Left lung (tissue), 10 donors: Measurements from ENCODE around the gene HOXC5. TPM values are rescaled to one million over a fixed set of nuclear protein-coding genes. Genes with fewer than 3 reads are reported as not detected.
A peak's percentile ranks its signal among the peaks of the same experiment; 100 is the strongest.

ENCODE experiments used
- ATAC-seq: fragments of 200-7000 bp; cut with Tn5 transposase; one replicate; pipeline ENCODE4 v1.9.1; 2020; ENCODE audit warnings: moderate library complexity
- DNase-seq, 4 donors: peaks; one replicate each; pipeline ENCODE4 v3.0.0-alpha.2; 2013 to 2020
- H3K27ac ChIP-seq, 2 donors: fragments of 200-600 bp; sonication (generic) in 1 of 2; one replicate each; pipeline versions ENCODE4 v1.5.0 to v1.8.0; 2020 to 2021
- H3K27me3 ChIP-seq, 2 donors: fragments of 200-600 bp; sonication (generic) in 1 of 2; one replicate each; pipeline versions ENCODE4 v1.5.0 to v1.8.0; 2020 to 2021
- H3K36me3 ChIP-seq, 2 donors: fragments of 200-600 bp; sonication (generic) in 1 of 2; one replicate each; pipeline versions ENCODE4 v1.5.0 to v1.8.0; 2020 to 2021
- H3K4me1 ChIP-seq, 2 donors: fragments of 200-600 bp; one replicate each; pipeline ENCODE4 v1.8.0; 2021
- H3K4me3 ChIP-seq, 2 donors: fragments of 200-600 bp; sonication (generic) in 1 of 2; one replicate each; pipeline versions ENCODE4 v1.5.0 to v1.8.0; 2020 to 2021; ENCODE audit warnings: mild to moderate bottlenecking in 1 of 2
- H3K9me3 ChIP-seq, 2 donors: fragments of 200-600 bp; sonication (generic) in 1 of 2; one replicate each; pipeline versions ENCODE4 v1.5.0 to v1.8.0; 2020 to 2021
- CTCF ChIP-seq, 2 donors: fragments of 200-600 bp; sonication (generic) in 1 of 2; IDR thresholded peaks; one replicate each; pipeline versions ENCODE4 v1.5.0 to v1.8.0; 2021; ENCODE audit warnings: antibody characterized with exemption in 2 of 2
- intact Hi-C, 2 donors: fragments of 100-400 bp; cut with DNase I; formaldehyde crosslinking; loops; one replicate each; pipeline versions ENCODE4 v1.11.2 to v1.14.2; 2022
- polyA plus RNA-seq, 6 donors: library from polyadenylated mRNA; unstranded; fragments of 120-200 nt; gene quantifications; one replicate each; pipeline ENCODE4 v1.2.1, GENCODE V29; 2013; ENCODE audit not compliant: insufficient read length in 6 of 6
- total RNA-seq, 2 donors: library from RNA; stranded (reverse); fragmentation: NEBNext Ultra II Directional; extraction: Animal tissue kit (Norgen Biotek cat#: 25700); gene quantifications; one replicate each; pipeline ENCODE4 v1.2.1, GENCODE V29; 2021
- donor health status: DM: no; HTN: yes; CAD: no.
- donor health status: DM: no; HTN: no; CAD: no.

HOXC5 gene
- total and polyA plus RNA-seq, 8 donors, result 0.11 to 0.38 (median 0.28) TPM

- TF ChIP-seq CTCF (IDR thresholded peaks at IDR 0.05), result no peak
- H3K36me3 ChIP-seq, result no peaks in the 10 kb centered on the region
- no peak overlapping the region for H3K27ac ChIP-seq
- DNase-seq, result peak in 3 of 4 donors; percentile 72 to 88 (median 76)
- peaks cover 88 to 100% of the 10 kb centered on the region in 2 donors for H3K27me3 ChIP-seq
- peak overlapping the region; percentile 25 to 28 for H3K4me3 ChIP-seq
- H3K9me3 ChIP-seq, result no peaks in the 10 kb centered on the region
- H3K4me1 ChIP-seq, result peaks cover 0 to 22% of the 10 kb centered on the region in 2 donors
- intact Hi-C loops, result no loop called here
- peak; percentile 86 for ATAC-seq
These were observed 14.9 kb upstream of the HOXC5 start for GRCh38 chr12:54017878-54018467.

GRCh38 chr12:54018468-54018984, 14.3 kb upstream of the HOXC5 start:
- ATAC-seq (no peak), DNase-seq (peak in 1 of 4 donors; percentile 21)
- Histone ChIP-seq H3K27me3 (peaks cover 88 to 100% of the 10 kb centered on the region in 2 donors), H3K27ac (no peak overlapping the region), H3K4me3 (peak overlapping the region; percentile 25 to 28), H3K36me3 (no peaks in the 10 kb centered on the region), H3K4me1 (peaks cover 0 to 22% of the 10 kb centered on the region in 2 donors), H3K9me3 (no peaks in the 10 kb centered on the region)
- TF ChIP-seq CTCF (IDR thresholded peaks at IDR 0.05), result no peak
- intact Hi-C loops, result no loop called here

- no peaks in the 10 kb centered on the region for H3K9me3 ChIP-seq
- H3K27me3 ChIP-seq, result peaks cover 91 to 100% of the 10 kb centered on the region in 2 donors
- no peak overlapping the region for H3K27ac ChIP-seq
- ATAC-seq (no peak), DNase-seq (peak in 1 of 4 donors; percentile 31)
- TF ChIP-seq CTCF (IDR thresholded peaks at IDR 0.05), result no peak
- H3K4me3 ChIP-seq, result no peak overlapping the region
- H3K4me1 ChIP-seq, result peaks cover 0 to 20% of the 10 kb centered on the region in 2 donors
- intact Hi-C loops, result no loop called here
- H3K36me3 ChIP-seq, result no peaks in the 10 kb centered on the region
These were observed 13.6 kb upstream of the HOXC5 start for GRCh38 chr12:54019091-54019811.

GRCh38 chr12:54019924-54020590, 12.8 kb upstream of the HOXC5 start:
- no peaks in the 10 kb centered on the region for H3K36me3 ChIP-seq
- H3K4me1 ChIP-seq, result peaks cover 0 to 15% of the 10 kb centered on the region in 2 donors
- H3K9me3 ChIP-seq, result no peaks in the 10 kb centered on the region
- no peak overlapping the region for H3K4me3 ChIP-seq
- TF ChIP-seq CTCF (IDR thresholded peaks at IDR 0.05), result no peak
- intact Hi-C loops, result no loop called here
- no peak overlapping the region for H3K27ac ChIP-seq
- no peak for DNase-seq
- peaks cover 90 to 100% of the 10 kb centered on the region in 2 donors for H3K27me3 ChIP-seq
- no peak for ATAC-seq
